PC-9 (cell line): Measurements from ENCODE around the gene TAGLN2. TPM values are rescaled to one million over a fixed set of nuclear protein-coding genes. Genes with fewer than 3 reads are reported as not detected.

ENCODE experiments used
- BruUV-seq: library from RNA; stranded (reverse); fragments of 400-500 nt; replicated peaks from 2 replicates; lab custom pipeline; 2021; lab: Mats Ljungman, UMichigan
- CTCF ChIA-PET: fragments of 300-600 bp; sonication (Branson Sonifier 250); formaldehyde crosslinking; loops from one replicate; lab custom pipeline; 2022; ENCODE audit warnings: antibody characterized with exemption; lab: Charles Lee
- POLR2A ChIA-PET: fragments of 300-600 bp; sonication (Branson Sonifier 250); formaldehyde crosslinking; loops from one replicate; lab custom pipeline; 2022; ENCODE audit warnings: antibody characterized with exemption; ENCODE audit not compliant: unreplicated experiment; lab: Charles Lee
- DNase-seq, 2 experiments: peaks; one replicate each; pipeline versions ENCODE4 v3.0.0 to v3.0.0-alpha.2; 2015 to 2022; ENCODE audit warnings: mixed read lengths in 1 of 2
- H2AFZ ChIP-seq: fragments of 200-600 bp; sonication (generic); 2 replicates; pipeline ENCODE4 v1.8.1; 2017; ENCODE audit warnings: antibody characterized with exemption
- H3F3A ChIP-seq: fragments of 200-600 bp; sonication (generic); 2 replicates; pipeline ENCODE4 v1.8.1; 2017; ENCODE audit warnings: antibody characterized with exemption, mild to moderate bottlenecking, low read depth; ENCODE audit not compliant: insufficient read depth
- H3K27ac ChIP-seq: fragments of 200-600 bp; sonication (generic); 2 replicates; pipeline ENCODE4 v1.6.1; 2016; ENCODE audit warnings: mixed run types
- H3K27me3 ChIP-seq: fragments of 200-600 bp; sonication (generic); 2 replicates; pipeline ENCODE4 v1.6.1; 2016; ENCODE audit warnings: low read depth, mixed run types; ENCODE audit not compliant: insufficient read depth
- H3K36me3 ChIP-seq: fragments of 200-600 bp; sonication (generic); 2 replicates; pipeline ENCODE4 v1.6.1; 2016; ENCODE audit warnings: low read depth, mixed run types
- H3K4me1 ChIP-seq: fragments of 200-600 bp; sonication (generic); replicated peaks from 2 replicates; pipeline ENCODE4 v1.6.1; 2016; ENCODE audit warnings: mixed run types; ENCODE audit not compliant: insufficient read depth
- H3K4me2 ChIP-seq: fragments of 200-600 bp; sonication (generic); 2 replicates; pipeline ENCODE4 v1.6.1; 2017; ENCODE audit warnings: mixed run types
- H3K4me3 ChIP-seq: fragments of 200-600 bp; sonication (generic); 2 replicates; pipeline ENCODE4 v1.6.1; 2016; ENCODE audit warnings: mixed run types
- H3K79me2 ChIP-seq: fragments of 200-600 bp; sonication (generic); 2 replicates; pipeline ENCODE4 v1.6.1; 2017; ENCODE audit warnings: low read depth, mixed run types
- H3K9me2 ChIP-seq: fragments of 200-600 bp; sonication (generic); 2 replicates; pipeline ENCODE4 v1.8.1; 2017; ENCODE audit warnings: mild to moderate bottlenecking; ENCODE audit not compliant: insufficient read depth
- H3K9me3 ChIP-seq: fragments of 200-600 bp; sonication (generic); 2 replicates; pipeline ENCODE4 v1.8.1; 2016; ENCODE audit warnings: low read depth; ENCODE audit not compliant: insufficient read depth
- H4K20me1 ChIP-seq: fragments of 200-600 bp; sonication (generic); 2 replicates; pipeline ENCODE4 v1.8.1; 2017; ENCODE audit not compliant: insufficient read depth
- EZH2 ChIP-seq: fragments of 200-600 bp; sonication (generic); IDR thresholded peaks from 2 replicates; pipeline ENCODE4 v1.8.0; 2017; ENCODE audit warnings: antibody characterized with exemption, low read depth
- intact Hi-C: fragments of 100-400 bp; cut with micrococcal nuclease; formaldehyde crosslinking; loops from one replicate; pipeline ENCODE4 v1.10.0; 2022; ENCODE audit not compliant: unreplicated experiment
- total RNA-seq: library from RNA; stranded (reverse); gene quantifications from 2 replicates; pipeline ENCODE4 v1.2.3, GENCODE V29; 2021
- TF ChIP-seq, protein P1 (sequence below): fragments of 200-600 bp; sonication (generic); conservative IDR thresholded peaks from 2 replicates; pipeline ENCODE4 v1.6.1; 2017; ENCODE audit warnings: mixed run types, antibody characterized with exemption, mild to moderate bottlenecking, moderate library complexity

The TAGLN2 gene
- total RNA-seq, 1 experiment from 2014 or later, result 473 TPM

DNA sequence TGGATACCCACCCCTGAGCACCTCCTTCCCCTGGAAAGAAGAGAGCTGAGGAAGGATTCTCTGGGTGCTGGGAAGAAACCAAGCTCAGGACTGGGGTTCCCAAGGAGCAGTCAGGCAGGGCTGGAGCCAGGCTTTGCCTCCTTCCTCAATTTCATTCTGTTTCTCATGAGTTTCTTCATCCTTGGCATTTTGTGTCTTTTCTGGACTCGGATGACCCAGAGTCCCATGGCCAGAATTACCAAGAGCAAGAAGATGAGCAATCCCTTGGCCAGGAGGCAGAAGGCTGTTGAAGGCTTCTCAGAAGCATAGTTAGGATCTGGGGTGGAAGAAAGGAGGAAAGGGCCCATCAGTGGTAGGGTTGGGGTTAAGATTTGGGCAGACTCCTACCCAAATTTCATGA, 26.2 kb upstream of the TAGLN2 start:
- Histone ChIP-seq H3K4me1 (peaks cover 23% of the 10 kb centered on the region), H4K20me1 (no peaks in the 10 kb centered on the region), H3K4me2 (no peak overlapping the region), H3K36me3 (no peaks in the 10 kb centered on the region), H3K27me3 (no peaks in the 10 kb centered on the region), H3K9me3 (no peaks in the 10 kb centered on the region), H3K79me2 (no peaks in the 10 kb centered on the region), H3K27ac (no peak overlapping the region), H2AFZ (no peak overlapping the region), H3F3A (no peaks in the 10 kb centered on the region; the same call in none of the 2 replicates), H3K9me2 (no peaks in the 10 kb centered on the region), H3K4me3 (no peak overlapping the region)
- TF ChIP-seq, protein P1, sequence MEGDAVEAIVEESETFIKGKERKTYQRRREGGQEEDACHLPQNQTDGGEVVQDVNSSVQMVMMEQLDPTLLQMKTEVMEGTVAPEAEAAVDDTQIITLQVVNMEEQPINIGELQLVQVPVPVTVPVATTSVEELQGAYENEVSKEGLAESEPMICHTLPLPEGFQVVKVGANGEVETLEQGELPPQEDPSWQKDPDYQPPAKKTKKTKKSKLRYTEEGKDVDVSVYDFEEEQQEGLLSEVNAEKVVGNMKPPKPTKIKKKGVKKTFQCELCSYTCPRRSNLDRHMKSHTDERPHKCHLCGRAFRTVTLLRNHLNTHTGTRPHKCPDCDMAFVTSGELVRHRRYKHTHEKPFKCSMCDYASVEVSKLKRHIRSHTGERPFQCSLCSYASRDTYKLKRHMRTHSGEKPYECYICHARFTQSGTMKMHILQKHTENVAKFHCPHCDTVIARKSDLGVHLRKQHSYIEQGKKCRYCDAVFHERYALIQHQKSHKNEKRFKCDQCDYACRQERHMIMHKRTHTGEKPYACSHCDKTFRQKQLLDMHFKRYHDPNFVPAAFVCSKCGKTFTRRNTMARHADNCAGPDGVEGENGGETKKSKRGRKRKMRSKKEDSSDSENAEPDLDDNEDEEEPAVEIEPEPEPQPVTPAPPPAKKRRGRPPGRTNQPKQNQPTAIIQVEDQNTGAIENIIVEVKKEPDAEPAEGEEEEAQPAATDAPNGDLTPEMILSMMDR, result no peak
- TF ChIP-seq EZH2, result no peak
- no TSS peak for BruUV-seq
- intact Hi-C loops, result no loop called here
- CTCF ChIA-PET, result no interaction called here
- POLR2A ChIA-PET, result no interaction called here
- DNase-seq, result no peak

DNA sequence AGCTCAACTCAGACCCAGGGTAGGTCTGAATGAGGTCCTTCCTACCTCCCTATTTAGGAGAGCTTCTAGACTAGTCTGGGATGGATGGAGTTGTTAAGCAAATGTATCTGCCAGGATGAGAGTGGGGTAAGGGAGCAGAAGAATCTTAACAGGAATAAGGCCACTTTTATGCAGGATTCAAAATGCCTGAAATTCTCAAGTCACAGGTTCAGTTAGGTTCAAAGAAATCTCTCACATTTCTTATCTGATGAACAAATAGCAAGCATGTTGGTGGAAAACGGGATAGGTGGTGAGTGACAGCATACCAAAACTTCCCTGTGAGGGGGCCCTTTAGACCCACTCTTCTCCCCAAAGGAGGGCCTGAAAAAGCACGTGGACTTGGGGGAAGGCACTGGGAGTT, 25.7 kb upstream of the TAGLN2 start:
- no peaks in the 10 kb centered on the region; the same call in none of the 2 replicates for H3F3A ChIP-seq
- no peak overlapping the region for H3K4me2 ChIP-seq
- CTCF ChIA-PET, result no interaction called here
- no peaks in the 10 kb centered on the region for H4K20me1 ChIP-seq
- H3K9me2 ChIP-seq, result no peaks in the 10 kb centered on the region
- no peaks in the 10 kb centered on the region for H3K36me3 ChIP-seq
- H3K9me3 ChIP-seq, result no peaks in the 10 kb centered on the region
- no peak overlapping the region for H2AFZ ChIP-seq
- H3K27me3 ChIP-seq, result no peaks in the 10 kb centered on the region
- no peaks in the 10 kb centered on the region for H3K79me2 ChIP-seq
- H3K4me1 ChIP-seq, result peaks cover 28% of the 10 kb centered on the region
- TF ChIP-seq EZH2, result no peak
- TF ChIP-seq, protein P1, result no peak
- H3K4me3 ChIP-seq, result no peak overlapping the region
- POLR2A ChIA-PET, result no interaction called here
- H3K27ac ChIP-seq, result no peak overlapping the region
- BruUV-seq, result no TSS peak
- no peak for DNase-seq
- intact Hi-C loops, result no loop called here

DNA sequence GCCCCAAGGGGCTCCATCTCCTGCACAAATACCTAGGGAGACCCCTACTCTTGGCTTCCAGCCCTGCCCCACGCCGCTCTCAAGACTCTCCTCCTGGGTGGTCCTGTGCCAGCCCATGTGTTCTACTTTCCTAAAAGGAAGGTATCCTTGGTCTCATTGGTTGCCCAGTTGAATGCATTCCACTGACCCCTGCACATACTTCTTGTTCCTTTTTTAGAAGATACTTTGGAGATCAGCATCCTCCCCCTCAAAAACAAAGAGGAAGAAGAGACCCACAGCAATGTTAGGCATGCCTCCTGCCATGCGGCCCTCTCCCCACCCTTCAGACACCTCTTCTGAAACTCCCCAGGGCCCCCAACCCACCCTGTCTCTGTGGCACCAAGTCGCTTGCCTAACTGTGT, 24.7 kb upstream of the TAGLN2 start:
- Histone ChIP-seq H3K27me3 (no peaks in the 10 kb centered on the region), H3F3A (no peaks in the 10 kb centered on the region; the same call in none of the 2 replicates), H3K36me3 (no peaks in the 10 kb centered on the region), H3K27ac (no peak overlapping the region), H3K79me2 (peaks cover 3% of the 10 kb centered on the region; the same call in 1 of the 2 replicates), H3K4me3 (no peak overlapping the region), H3K9me3 (no peaks in the 10 kb centered on the region), H4K20me1 (no peaks in the 10 kb centered on the region), H3K4me2 (no peak overlapping the region), H3K9me2 (no peaks in the 10 kb centered on the region), H3K4me1 (peaks cover 29% of the 10 kb centered on the region), H2AFZ (no peak overlapping the region)
- DNase-seq, result no peak
- POLR2A ChIA-PET, result no interaction called here
- intact Hi-C loops, result loop anchor here (5.0 kb wide), 1 partner anchor 168 kb away; the partner anchor contains the start of gene DUSP23
- CTCF ChIA-PET, result no interaction called here
- BruUV-seq, result no TSS peak
- no peak for TF ChIP-seq EZH2
- TF ChIP-seq, protein P1, result no peak
